Stomach (tissue), 9 donors: ENCODE data around the gene EVA1C. TPM values are rescaled to one million over a fixed set of nuclear protein-coding genes. Genes with fewer than 3 reads are reported as not detected.
A peak's percentile ranks its signal among the peaks of the same experiment; 100 is the strongest.

Experiments used
- DNase-seq, 2 donors: peaks; one replicate each; pipeline versions ENCODE4 v3.0.0 to v3.0.0-alpha.2; 2013 to 2019
- H3K27ac ChIP-seq, 5 donors: fragments of 200-600 bp in 4 of 5; sonication (generic) in 4 of 5; one replicate each; pipeline ENCODE4 v1.5.1; 2013 to 2019; ENCODE audit warnings: mild to moderate bottlenecking in 1 of 5, moderate library complexity in 1 of 5
- H3K27me3 ChIP-seq, 3 donors: fragments of 200-600 bp; sonication (generic); one replicate each; pipeline ENCODE4 v1.5.1; 2017 to 2019; ENCODE audit warnings: mixed run types in 1 of 3
- H3K36me3 ChIP-seq, 4 donors: fragments of 200-600 bp; sonication (generic); 1 replicate in 3 of 4; 2 replicates in 1 of 4; pipeline ENCODE4 v1.5.1; 2016 to 2019
- H3K4me1 ChIP-seq, 4 donors: fragments of 200-600 bp; sonication (generic); one replicate each; pipeline ENCODE4 v1.5.1; 2016 to 2019
- H3K4me3 ChIP-seq, 4 donors: fragments of 200-600 bp; sonication (generic) in 3 of 4; one replicate each; pipeline ENCODE4 v1.5.1; 2016 to 2019; ENCODE audit warnings: mild to moderate bottlenecking in 1 of 4
- H3K9me3 ChIP-seq, 4 donors: fragments of 200-600 bp; sonication (generic); one replicate each; pipeline ENCODE4 v1.5.1; 2016 to 2019
- EP300 ChIP-seq: sonication (generic); formaldehyde crosslinking; IDR thresholded peaks from one replicate; pipeline ENCODE4 v1.6.1; 2017; ENCODE audit warnings: antibody characterized with exemption
- POLR2A ChIP-seq, 4 donors: fragments of 450-650 bp; IDR thresholded peaks; one replicate each; pipeline ENCODE4 v1.6.1; 2016; ENCODE audit warnings: antibody characterized with exemption in 4 of 4, control low read depth in 2 of 4, mild to moderate bottlenecking in 1 of 4, moderate library complexity in 1 of 4
- POLR2AphosphoS5 ChIP-seq, 3 donors: sonication (generic); formaldehyde crosslinking; IDR thresholded peaks; one replicate each; pipeline ENCODE4 v1.6.1; 2016; ENCODE audit warnings: antibody characterized with exemption in 3 of 3
- WGBS, 5 donors: extraction: QIAGEN DNeasy Blood & Tissue Kit in 3 of 5; methylation state at CpG; one replicate each; pipeline versions ENCODE4 v1.1.5 to v1.1.7; 2013 to 2018; 5-methylcytosine and 5-hydroxymethylcytosine counted together
- intact Hi-C: fragments of 100-400 bp; cut with DNase I; formaldehyde crosslinking; loops from one replicate; pipeline ENCODE4 v1.15.1; 2023; ENCODE audit warnings: low total_unique reads
- polyA plus RNA-seq, 3 donors: library from polyadenylated mRNA; stranded (reverse); fragments of 200-250 nt; gene quantifications; one replicate each; pipeline ENCODE4 v1.2.3, GENCODE V29; 2013
- total RNA-seq, 5 donors: library from RNA; depleted of rRNA; stranded (reverse); fragments of >200 nt; gene quantifications; one replicate each; pipeline versions ENCODE4 v1.1.0 to v1.2.3, GENCODE V29; 2014 to 2016
- TF ChIP-seq, protein P1 (sequence below), 7 experiments: fragments of 450-650 bp in 4 of 7; fragments of 200-600 bp in 3 of 7; sonication (generic) in 3 of 7; IDR thresholded peaks; one replicate each; pipeline ENCODE4 v1.5.1; 2016 to 2019; ENCODE audit warnings: antibody characterized with exemption in 7 of 7, control low read depth in 2 of 7, mild to moderate bottlenecking in 1 of 7
- donor health status: healthy with polysubstance abuse.
- donor health status: Bipolar disorder and iron deficiency.
- donor health status: healthy.

The EVA1C gene
- total and polyA plus RNA-seq, 8 donors, result 10.6 to 142 (median 42.9) TPM

DNA sequence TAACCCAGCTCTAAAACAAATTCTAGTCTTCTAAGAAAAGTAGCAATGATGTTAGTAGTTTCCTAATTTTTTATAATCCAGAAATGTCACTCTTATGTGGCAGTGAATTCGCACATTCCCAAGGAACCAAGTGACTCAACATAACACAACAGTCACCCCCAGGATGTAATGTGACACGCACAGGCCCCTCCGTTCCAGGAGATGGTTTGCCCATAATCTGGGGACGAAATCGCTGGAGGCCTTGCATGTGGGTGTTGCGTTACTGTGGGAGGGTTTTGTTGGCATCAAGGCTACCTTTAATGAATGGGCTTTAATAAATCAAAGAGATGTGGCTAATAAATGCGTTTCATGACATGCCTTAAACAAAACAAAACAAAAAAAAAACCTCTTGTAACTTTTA is 50.9 kb downstream of the EVA1C start:
- Histone ChIP-seq H3K36me3 (peaks cover 30 to 79% (median 70%) of the 10 kb centered on the region in 4 donors), H3K4me3 (no peak overlapping the region), H3K4me1 (peaks cover 0 to 8% (median 4%) of the 10 kb centered on the region in 4 donors), H3K27ac (peak overlapping the region in 4 of 5 donors; percentile 22 to 70 (median 54)), H3K9me3 (peaks cover 0 to 3% (median 0%) of the 10 kb centered on the region in 4 donors), H3K27me3 (no peaks in the 10 kb centered on the region)
- TF ChIP-seq POLR2AphosphoS5 (IDR thresholded peaks at IDR 0.05) (no peak), POLR2A (IDR thresholded peaks at IDR 0.05) (no peak), EP300 (no peak)
- TF ChIP-seq, protein P1, sequence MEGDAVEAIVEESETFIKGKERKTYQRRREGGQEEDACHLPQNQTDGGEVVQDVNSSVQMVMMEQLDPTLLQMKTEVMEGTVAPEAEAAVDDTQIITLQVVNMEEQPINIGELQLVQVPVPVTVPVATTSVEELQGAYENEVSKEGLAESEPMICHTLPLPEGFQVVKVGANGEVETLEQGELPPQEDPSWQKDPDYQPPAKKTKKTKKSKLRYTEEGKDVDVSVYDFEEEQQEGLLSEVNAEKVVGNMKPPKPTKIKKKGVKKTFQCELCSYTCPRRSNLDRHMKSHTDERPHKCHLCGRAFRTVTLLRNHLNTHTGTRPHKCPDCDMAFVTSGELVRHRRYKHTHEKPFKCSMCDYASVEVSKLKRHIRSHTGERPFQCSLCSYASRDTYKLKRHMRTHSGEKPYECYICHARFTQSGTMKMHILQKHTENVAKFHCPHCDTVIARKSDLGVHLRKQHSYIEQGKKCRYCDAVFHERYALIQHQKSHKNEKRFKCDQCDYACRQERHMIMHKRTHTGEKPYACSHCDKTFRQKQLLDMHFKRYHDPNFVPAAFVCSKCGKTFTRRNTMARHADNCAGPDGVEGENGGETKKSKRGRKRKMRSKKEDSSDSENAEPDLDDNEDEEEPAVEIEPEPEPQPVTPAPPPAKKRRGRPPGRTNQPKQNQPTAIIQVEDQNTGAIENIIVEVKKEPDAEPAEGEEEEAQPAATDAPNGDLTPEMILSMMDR (IDR thresholded peaks at IDR 0.05), result no peak
- intact Hi-C loops, result no loop called here
- no peak for DNase-seq
- WGBS, 5 donors, result 81 to 93% (median 89%) methylated on average over 7 of the region's 7 CpGs

DNA sequence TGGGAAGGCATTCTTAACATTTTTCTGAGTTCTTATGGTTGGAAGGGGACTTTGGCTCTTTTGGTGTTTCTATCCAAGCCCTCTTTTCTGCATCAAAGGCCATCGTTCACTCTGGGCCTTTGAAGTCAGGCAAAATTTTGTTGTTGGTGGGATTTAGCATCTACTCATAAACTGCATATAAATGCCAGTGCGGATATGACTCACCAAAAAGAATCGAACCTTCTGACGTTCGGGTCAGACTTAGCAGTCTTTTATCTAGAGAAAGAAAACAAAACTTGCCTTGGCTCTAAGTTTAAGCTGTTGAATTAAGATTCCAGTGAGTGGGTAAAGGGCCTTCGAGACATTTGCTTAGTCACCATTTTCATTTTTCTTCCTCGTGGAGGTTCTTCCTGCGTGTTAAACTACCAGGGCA is 51.4 kb downstream of the EVA1C start:
- TF ChIP-seq POLR2A (IDR thresholded peaks at IDR 0.05) (no peak), EP300 (no peak), POLR2AphosphoS5 (IDR thresholded peaks at IDR 0.05) (no peak)
- TF ChIP-seq, protein P1 (IDR thresholded peaks at IDR 0.05), result no peak

DNA sequence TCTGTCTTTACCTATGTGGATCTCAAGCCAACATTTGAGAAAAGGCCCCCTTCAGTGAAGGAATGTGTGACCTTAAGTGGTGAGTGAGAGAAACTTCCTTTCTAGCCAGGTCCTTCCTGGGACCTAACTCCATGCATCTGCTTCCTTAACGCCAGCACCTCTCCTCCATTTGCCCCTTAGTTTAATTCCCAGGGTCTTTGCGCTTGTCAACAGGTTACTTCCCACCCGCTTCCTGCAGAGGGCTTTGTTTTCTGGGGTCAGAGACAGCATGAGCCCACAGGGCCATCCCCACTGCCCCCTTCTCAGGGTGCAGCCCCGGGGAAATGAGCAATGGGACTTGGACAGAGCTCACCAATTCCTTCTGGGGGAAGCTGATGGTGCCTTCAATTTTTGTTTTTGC is 54.8 kb downstream of the EVA1C start:
- Histone ChIP-seq H3K27me3 (no peaks in the 10 kb centered on the region), H3K4me3 (no peak overlapping the region), H3K9me3 (peaks cover 0 to 3% (median 0%) of the 10 kb centered on the region in 4 donors), H3K27ac (no peak overlapping the region), H3K4me1 (peaks cover 0 to 8% (median 4%) of the 10 kb centered on the region in 4 donors), H3K36me3 (peaks cover 27 to 79% (median 68%) of the 10 kb centered on the region in 4 donors)
- intact Hi-C loops, result no loop called here
- WGBS, 5 donors, result 83 to 92% (median 89%) methylated on average over 4 of the region's 4 CpGs
- TF ChIP-seq, protein P1 (IDR thresholded peaks at IDR 0.05), result no peak
- TF ChIP-seq EP300 (no peak), POLR2AphosphoS5 (IDR thresholded peaks at IDR 0.05) (no peak), POLR2A (IDR thresholded peaks at IDR 0.05) (no peak)
- no peak for DNase-seq

More for the DNA sequence above, 51.4 kb downstream of the EVA1C start:
- WGBS, 5 donors, result 51 to 70% (median 56%) methylated on average over 8 of the region's 8 CpGs
- Histone ChIP-seq H3K4me1 (peaks cover 0 to 8% (median 4%) of the 10 kb centered on the region in 4 donors), H3K4me3 (no peak overlapping the region), H3K9me3 (peaks cover 0 to 3% (median 0%) of the 10 kb centered on the region in 4 donors), H3K27me3 (no peaks in the 10 kb centered on the region), H3K27ac (peak overlapping the region in 4 of 5 donors; percentile 22 to 70 (median 54)), H3K36me3 (peaks cover 30 to 79% (median 70%) of the 10 kb centered on the region in 4 donors)
- no peak for DNase-seq
- intact Hi-C loops, result no loop called here

DNA sequence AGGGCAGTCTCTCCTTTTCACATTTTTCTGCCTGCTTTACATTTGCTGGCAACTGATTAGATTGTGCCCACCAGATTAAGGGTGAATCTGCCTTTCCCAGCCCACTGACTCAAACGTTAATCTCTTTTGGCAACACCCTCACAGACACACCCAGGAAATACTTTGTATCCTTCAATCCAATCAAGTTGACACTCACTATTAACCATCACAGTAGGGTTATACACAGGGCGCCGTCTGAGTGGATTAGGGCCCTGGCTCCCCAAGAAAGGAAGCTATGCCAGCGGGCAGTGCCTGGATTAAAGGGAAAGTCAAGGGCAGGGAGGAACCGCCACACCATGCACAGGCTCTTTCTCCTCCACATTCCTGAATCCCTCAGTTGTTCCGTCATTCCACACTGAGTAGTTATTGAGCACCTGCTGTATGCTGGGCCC is 56.2 kb downstream of the EVA1C start:
- WGBS, 5 donors, result 69 to 81% (median 75%) methylated on average over 6 of the region's 6 CpGs
- intact Hi-C loops, result no loop called here
- Histone ChIP-seq H3K4me1 (peaks cover 0 to 7% (median 2%) of the 10 kb centered on the region in 4 donors), H3K9me3 (no peaks in the 10 kb centered on the region), H3K4me3 (no peak overlapping the region), H3K36me3 (peaks cover 27 to 92% (median 76%) of the 10 kb centered on the region in 4 donors), H3K27ac (no peak overlapping the region), H3K27me3 (no peaks in the 10 kb centered on the region)
- TF ChIP-seq EP300, result no peak
- no peak for TF ChIP-seq POLR2A (IDR thresholded peaks at IDR 0.05)
- TF ChIP-seq, protein P1 (IDR thresholded peaks at IDR 0.05), result no peak
- TF ChIP-seq POLR2AphosphoS5 (IDR thresholded peaks at IDR 0.05), result no peak
- no peak for DNase-seq
